ENCODE data around the gene C17orf58. TPM values are rescaled to one million over a fixed set of nuclear protein-coding genes. Genes with fewer than 3 reads are reported as not detected.
"Not testable (repeated sequence)": the region's sequence is repeated elsewhere in the genome, so short reads cannot be mapped to it uniquely, and the experiment has no call there.

Gene C17orf58
- total RNA-seq, 2 donors from 2014 or later: 10.3 to 13.6 TPM

DNA sequence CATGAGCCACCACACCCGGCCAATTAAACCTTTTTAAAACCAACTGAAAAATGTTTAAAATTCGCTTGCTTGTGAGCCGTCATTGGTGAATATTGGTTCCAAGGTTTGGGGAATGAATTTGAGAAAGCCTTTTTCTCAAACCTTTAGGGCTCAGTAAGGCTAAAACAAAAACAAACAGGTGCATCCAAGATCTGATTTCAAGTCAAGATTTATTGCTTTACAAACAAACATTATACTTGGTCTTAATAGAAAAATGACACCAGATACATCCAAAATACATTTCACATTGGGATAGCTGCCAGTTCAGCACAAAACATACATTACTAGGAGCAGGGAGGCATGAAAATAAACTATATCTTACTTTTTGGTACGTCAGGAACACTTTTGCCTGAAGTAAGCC lies 5.4 kb downstream of the C17orf58 start:
- TF ChIP-seq, protein P1, sequence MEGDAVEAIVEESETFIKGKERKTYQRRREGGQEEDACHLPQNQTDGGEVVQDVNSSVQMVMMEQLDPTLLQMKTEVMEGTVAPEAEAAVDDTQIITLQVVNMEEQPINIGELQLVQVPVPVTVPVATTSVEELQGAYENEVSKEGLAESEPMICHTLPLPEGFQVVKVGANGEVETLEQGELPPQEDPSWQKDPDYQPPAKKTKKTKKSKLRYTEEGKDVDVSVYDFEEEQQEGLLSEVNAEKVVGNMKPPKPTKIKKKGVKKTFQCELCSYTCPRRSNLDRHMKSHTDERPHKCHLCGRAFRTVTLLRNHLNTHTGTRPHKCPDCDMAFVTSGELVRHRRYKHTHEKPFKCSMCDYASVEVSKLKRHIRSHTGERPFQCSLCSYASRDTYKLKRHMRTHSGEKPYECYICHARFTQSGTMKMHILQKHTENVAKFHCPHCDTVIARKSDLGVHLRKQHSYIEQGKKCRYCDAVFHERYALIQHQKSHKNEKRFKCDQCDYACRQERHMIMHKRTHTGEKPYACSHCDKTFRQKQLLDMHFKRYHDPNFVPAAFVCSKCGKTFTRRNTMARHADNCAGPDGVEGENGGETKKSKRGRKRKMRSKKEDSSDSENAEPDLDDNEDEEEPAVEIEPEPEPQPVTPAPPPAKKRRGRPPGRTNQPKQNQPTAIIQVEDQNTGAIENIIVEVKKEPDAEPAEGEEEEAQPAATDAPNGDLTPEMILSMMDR (IDR thresholded peaks at IDR 0.05): no peak
- intact Hi-C loops (cut with DNase I): no loop called here
- H3K9me3 ChIP-seq: no peaks in the 10 kb centered on the region
- H3K27ac ChIP-seq: no peak overlapping the region
- H3K9ac ChIP-seq (ENCODE audit: low read depth in 2 of 2, low read length in 2 of 2): no peak overlapping the region
- no peak for DNase-seq
- no peak overlapping the region for H3K4me3 ChIP-seq
- H3K27me3 ChIP-seq: no peaks in the 10 kb centered on the region
- H3K36me3 ChIP-seq: no peaks in the 10 kb centered on the region
- H3K4me1 ChIP-seq: peaks cover 8% of the 10 kb centered on the region

DNA sequence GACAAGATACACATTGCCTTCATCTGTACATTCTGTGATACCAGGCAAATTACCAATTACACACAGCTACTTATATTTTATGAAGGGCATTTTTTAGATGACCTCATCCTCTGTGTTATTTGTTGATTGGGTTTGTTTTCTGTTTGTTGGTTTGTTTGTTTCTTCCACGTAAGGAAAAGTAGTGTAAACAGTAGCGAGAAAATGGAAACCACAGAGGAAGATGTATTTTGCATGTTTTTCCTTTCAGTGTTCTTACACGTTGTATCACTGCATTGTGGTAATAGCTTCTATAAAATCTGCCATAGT lies 12.9 kb downstream of the C17orf58 start:
- Histone ChIP-seq H3K27ac (no peak overlapping the region), H3K27me3 (no peaks in the 10 kb centered on the region), H3K9me3 (no peaks in the 10 kb centered on the region), H3K4me3 (no peak overlapping the region), H3K9ac (ENCODE audit: low read depth in 2 of 2, low read length in 2 of 2) (no peak overlapping the region), H3K4me1 (no peaks in the 10 kb centered on the region), H3K36me3 (no peaks in the 10 kb centered on the region)
- intact Hi-C loops (cut with DNase I): no loop called here
- TF ChIP-seq, protein P1 (IDR thresholded peaks at IDR 0.05): no peak
- DNase-seq: no peak

DNA sequence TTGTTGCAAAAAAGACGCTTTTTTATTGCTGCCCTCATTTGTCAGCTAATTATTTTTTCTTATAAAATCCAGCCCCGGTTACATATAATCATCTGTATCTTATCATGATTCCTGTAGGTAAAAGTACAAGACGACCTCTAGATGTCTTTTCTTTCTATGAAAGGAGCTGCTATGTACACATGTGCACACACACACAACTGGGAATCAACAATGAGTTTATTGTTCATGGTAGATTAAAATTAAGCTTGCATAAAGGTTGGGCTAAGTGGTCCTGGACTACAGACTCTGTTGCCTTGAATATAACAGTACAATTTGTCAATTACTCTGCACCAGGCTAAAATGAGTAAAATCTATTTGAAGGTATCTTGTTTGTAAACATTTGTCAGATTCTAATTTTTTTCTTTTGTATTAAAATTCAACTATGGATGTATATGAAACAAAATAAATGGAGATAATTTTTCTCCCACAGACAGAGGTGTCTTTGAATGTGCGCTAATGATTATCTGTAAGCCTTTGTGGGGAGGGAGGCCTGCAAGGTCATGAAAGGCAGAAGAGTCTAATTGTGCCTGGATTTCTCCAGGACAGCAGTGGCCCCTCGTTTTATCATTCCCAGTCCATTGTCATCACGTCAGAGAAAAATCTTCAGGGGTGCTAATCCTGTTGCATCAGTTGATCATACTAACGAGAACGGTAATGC lies 13.4 kb downstream of the C17orf58 start:
- H3K9ac ChIP-seq (ENCODE audit: low read depth in 2 of 2, low read length in 2 of 2): no peak overlapping the region
- H3K9me3 ChIP-seq: no peaks in the 10 kb centered on the region
- peak; percentile 4 for DNase-seq
- intact Hi-C loops (cut with DNase I): no loop called here
- TF ChIP-seq, protein P1 (IDR thresholded peaks at IDR 0.05): no peak
- no peaks in the 10 kb centered on the region for H3K27me3 ChIP-seq
- H3K4me1 ChIP-seq: no peaks in the 10 kb centered on the region
- no peak overlapping the region for H3K27ac ChIP-seq
- no peaks in the 10 kb centered on the region for H3K36me3 ChIP-seq
- no peak overlapping the region for H3K4me3 ChIP-seq

DNA sequence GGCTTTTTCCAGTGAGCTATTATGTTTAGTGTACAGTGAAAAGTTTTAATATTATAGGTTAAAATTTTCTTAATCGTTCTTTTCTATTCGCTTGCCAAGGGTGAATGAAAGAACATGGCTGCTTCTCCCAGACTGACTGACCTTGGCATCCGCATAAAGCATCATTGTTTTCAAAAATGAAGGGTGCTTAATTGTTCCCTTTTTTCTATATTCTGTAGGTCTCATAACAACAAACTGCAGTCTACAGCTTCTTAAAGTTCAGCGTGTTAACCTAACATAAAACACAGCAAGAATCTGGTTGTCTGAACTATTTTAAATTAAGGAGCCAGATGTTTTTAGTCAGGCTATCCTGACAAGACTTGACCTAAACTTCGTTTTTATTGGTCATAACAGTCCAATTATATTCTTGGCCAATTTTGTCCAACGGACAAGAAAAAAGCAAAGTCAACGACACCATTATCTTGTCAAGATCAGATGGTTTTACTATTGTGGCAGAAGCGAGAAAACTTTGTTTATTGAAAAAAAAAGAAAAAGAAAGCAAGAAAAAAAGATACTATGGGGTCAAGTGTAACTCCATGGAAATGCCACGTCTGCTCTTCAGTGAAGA lies 14.1 kb downstream of the C17orf58 start:
- intact Hi-C loops (cut with DNase I): no loop called here
- no peaks in the 10 kb centered on the region for H3K27me3 ChIP-seq
- no peaks in the 10 kb centered on the region for H3K9me3 ChIP-seq
- peak; percentile 7 for DNase-seq
- H3K9ac ChIP-seq (ENCODE audit: low read depth in 2 of 2, low read length in 2 of 2): no peak overlapping the region
- TF ChIP-seq, protein P1 (IDR thresholded peaks at IDR 0.05): no peak
- no peak overlapping the region for H3K4me3 ChIP-seq
- no peak overlapping the region for H3K27ac ChIP-seq
- H3K4me1 ChIP-seq: no peaks in the 10 kb centered on the region
- H3K36me3 ChIP-seq: no peaks in the 10 kb centered on the region

DNA sequence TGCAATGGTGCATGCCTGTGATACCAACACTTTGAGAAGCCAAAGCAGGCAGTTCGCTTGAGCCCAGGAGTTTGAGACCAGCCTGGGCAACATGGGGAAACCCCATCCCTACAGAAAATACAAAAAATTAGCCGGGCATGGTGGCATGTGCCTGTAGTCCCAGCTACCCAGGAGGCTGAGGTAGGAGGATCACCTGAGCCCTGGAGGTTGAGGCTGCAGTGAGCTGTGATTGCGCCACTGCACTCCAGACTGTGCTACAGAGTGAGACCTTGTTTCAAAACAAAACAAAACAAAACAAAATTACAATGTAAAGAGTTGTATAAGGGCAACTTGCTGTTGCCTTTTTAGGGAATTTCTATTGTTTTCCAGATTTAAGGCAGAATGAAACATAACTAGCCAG lies 15.4 kb downstream of the C17orf58 start:
- H3K4me1 ChIP-seq; H3K27ac ChIP-seq; H3K9ac ChIP-seq (ENCODE audit: low read depth in 2 of 2, low read length in 2 of 2); H3K27me3 ChIP-seq; H3K4me3 ChIP-seq; H3K9me3 ChIP-seq; H3K36me3 ChIP-seq; intact Hi-C loops (cut with DNase I): not testable (repeated sequence)
- peak; percentile 9 for DNase-seq

DNA sequence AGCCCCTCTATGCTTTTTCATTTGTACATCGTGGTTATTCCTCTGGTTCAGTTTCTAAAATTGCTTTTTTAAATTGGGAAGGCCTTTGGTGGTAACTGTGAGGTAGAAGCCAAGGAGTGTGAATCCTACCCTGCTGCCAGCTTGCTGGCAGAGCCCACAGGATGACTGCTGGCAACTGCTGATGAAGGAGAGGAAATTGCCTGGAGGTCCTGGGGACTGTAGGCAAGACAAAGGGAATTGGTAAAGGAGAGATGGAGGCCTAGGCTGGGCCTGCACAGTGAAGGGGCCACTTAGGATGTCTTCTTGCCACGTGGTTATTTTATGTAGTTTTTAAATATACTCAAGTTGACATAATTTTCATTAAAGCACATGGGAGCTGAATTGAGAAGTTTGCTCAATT lies 15.8 kb downstream of the C17orf58 start:
- H3K27me3 ChIP-seq: no peaks in the 10 kb centered on the region

DNA sequence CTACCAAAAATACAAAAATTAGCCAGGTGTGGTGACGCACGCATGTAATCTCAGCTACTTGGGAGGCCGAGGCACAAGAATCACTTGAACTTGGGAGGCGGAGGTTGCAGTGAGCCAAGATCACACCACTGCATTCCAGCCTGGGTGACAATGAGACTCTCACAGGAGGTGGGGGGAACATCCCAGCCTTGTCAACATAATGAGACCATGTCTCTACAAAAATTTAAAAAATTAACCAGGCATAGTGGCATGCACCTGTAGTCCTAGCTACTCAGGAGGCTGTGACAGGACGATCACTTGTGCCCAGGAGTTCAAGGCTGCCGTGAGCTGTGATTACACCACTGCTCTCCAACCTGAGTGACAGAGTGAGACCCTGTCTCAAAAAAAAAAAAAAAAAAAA lies 20.0 kb downstream of the C17orf58 start:
- H3K4me3 ChIP-seq; H3K27ac ChIP-seq; H3K27me3 ChIP-seq; H3K4me1 ChIP-seq; intact Hi-C loops (cut with DNase I); H3K36me3 ChIP-seq; H3K9ac ChIP-seq (ENCODE audit: low read depth in 2 of 2, low read length in 2 of 2); H3K9me3 ChIP-seq; DNase-seq: not testable (repeated sequence)

More for the DNA sequence above, 15.8 kb downstream of the C17orf58 start:
- no peaks in the 10 kb centered on the region for H3K9me3 ChIP-seq
- intact Hi-C loops (cut with DNase I): no loop called here
- H3K9ac ChIP-seq (ENCODE audit: low read depth in 2 of 2, low read length in 2 of 2): no peak overlapping the region
- TF ChIP-seq, protein P1 (IDR thresholded peaks at IDR 0.05): no peak
- H3K36me3 ChIP-seq: peaks cover 3% of the 10 kb centered on the region
- no peak overlapping the region for H3K4me3 ChIP-seq
- no peak overlapping the region for H3K27ac ChIP-seq
- no peaks in the 10 kb centered on the region for H3K4me1 ChIP-seq
- peak; percentile 15 for DNase-seq

Data from colonic mucosa (tissue), 4 donors.